ENCODE results near the gene MLC1. TPM values are rescaled to one million over a fixed set of nuclear protein-coding genes. Genes with fewer than 3 reads are reported as not detected.

Gene MLC1
- total and polyA plus RNA-seq, 2 donors (not counting 1 experiment from before 2014, with no cell fraction given) = 0.34 TPM; not detected in 1

GRCh38 chr22:50084080-50084477, 1.1 kb downstream of the MLC1 start:
- CTCF ChIA-PET = interaction anchor here (1.1 to 1.2 kb wide), 2 partner anchors 54 to 153 kb away, joined by 3 to 4 read pairs; no protein-coding TSS in a partner anchor
- intact Hi-C loops (cut with micrococcal nuclease) = no loop called here
- Histone ChIP-seq H4K20me1 (ENCODE audit: control insufficient read depth, insufficient read depth, low read length, poor library complexity, severe bottlenecking) (no peaks in the 10 kb centered on the region), H3K9me3 (ENCODE audit: control extremely low read depth in 1 of 3, control insufficient read depth in 2 of 3, insufficient read depth in 1 of 3, low read length in 2 of 3) (peaks cover 0 to 26% (median 13%) of the 10 kb centered on the region in 3 donors), H3K4me1 (ENCODE audit: control insufficient read depth in 2 of 2, insufficient read depth in 2 of 2, low read length in 2 of 2) (no peaks in the 10 kb centered on the region), H3K27ac (ENCODE audit: low read length in 2 of 2) (no peak overlapping the region), H3K36me3 (replicated peaks in 1 of 2; ENCODE audit: control extremely low read depth in 1 of 2, control insufficient read depth in 1 of 2, extremely low read depth in 1 of 2, insufficient read depth in 2 of 2, low read length in 1 of 2) (no peaks in the 10 kb centered on the region), H3K4me3 (ENCODE audit: control extremely low read depth in 1 of 5, extremely low read depth in 1 of 5, insufficient read depth in 1 of 5, low read depth in 2 of 5, low read length in 4 of 5) (no peak overlapping the region), H3K4me2 (replicated peaks; ENCODE audit: low read depth, low read length, poor library complexity, severe bottlenecking) (peak overlapping the region; percentile 68), H2AFZ (ENCODE audit: insufficient read depth, low read depth, low read length, poor library complexity, severe bottlenecking) (no peak overlapping the region), H3K79me2 (ENCODE audit: control insufficient read depth, insufficient read depth, low read length) (no peaks in the 10 kb centered on the region), H3K27me3 (replicated peaks in 1 of 4; ENCODE audit: control extremely low read depth in 1 of 4, control insufficient read depth in 3 of 4, insufficient read depth in 4 of 4, low read length in 3 of 4) (peaks cover 0 to 46% (median 8%) of the 10 kb centered on the region in 4 experiments), H3K9ac (ENCODE audit: low read length) (no peak overlapping the region)
- Mint-ChIP-seq H3K27me3 (peaks cover 26% of the 10 kb centered on the region), H3K27ac (no peak overlapping the region), H3K9me3 (ENCODE audit: insufficient read depth) (peaks cover 3% of the 10 kb centered on the region), H3K4me3 (no peak overlapping the region), H3K4me1 (peaks cover 3% of the 10 kb centered on the region)
- POLR2A ChIA-PET = no interaction called here
- ATAC-seq (ENCODE audit: low read depth) = no peak
- TF ChIP-seq EZH2 (IDR thresholded peaks at IDR 0.05; ENCODE audit: borderline replicate concordance, insufficient read depth, low read depth, low read length, poor library complexity, severe bottlenecking) = no peak
- TF ChIP-seq CTCF (IDR thresholded peaks at IDR 0.05) = no peak
- no peak for DNase-seq
- 39% methylated on average over 7 of the region's 10 CpGs for WGBS (ENCODE audit: insufficient coverage)

DNA sequence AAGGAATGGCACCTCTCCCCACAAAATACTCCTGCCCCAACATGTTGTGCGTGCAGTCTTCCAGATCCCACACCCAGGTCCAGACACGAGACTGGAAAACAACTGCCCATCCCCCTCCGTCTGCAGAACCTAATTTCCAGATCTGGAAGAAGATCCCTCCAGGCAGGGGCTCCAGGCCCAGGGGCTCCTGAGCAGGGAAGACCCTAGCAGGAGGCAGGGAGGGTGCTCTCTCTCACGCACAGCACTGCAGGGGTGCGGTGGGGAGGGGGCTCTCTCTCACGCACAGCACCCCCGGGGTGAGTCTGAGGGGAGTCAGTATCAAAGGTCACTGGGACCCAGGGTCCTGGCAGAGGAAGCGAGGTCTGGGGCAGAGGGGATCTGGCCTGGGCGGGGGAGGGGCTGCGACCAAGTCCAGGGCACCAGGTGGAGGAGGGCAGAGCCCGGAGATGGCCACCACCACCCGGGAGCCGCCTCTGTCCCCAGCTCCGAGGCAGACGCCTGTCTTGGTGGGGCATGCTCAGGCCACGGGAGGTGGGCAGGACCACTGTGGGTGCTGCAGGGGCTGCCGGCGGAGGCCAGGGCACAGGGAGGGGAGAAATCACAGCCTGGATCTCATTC, 1.7 kb downstream of the MLC1 start:
- Histone ChIP-seq H2AFZ (ENCODE audit: insufficient read depth, low read depth, low read length, poor library complexity, severe bottlenecking) (no peak overlapping the region), H3K27me3 (replicated peaks in 1 of 4; ENCODE audit: control extremely low read depth in 1 of 4, control insufficient read depth in 3 of 4, insufficient read depth in 4 of 4, low read length in 3 of 4) (peaks cover 0 to 46% (median 8%) of the 10 kb centered on the region in 4 experiments), H3K4me1 (ENCODE audit: control insufficient read depth in 2 of 2, insufficient read depth in 2 of 2, low read length in 2 of 2) (no peaks in the 10 kb centered on the region), H3K79me2 (ENCODE audit: control insufficient read depth, insufficient read depth, low read length) (no peaks in the 10 kb centered on the region), H3K4me2 (replicated peaks; ENCODE audit: low read depth, low read length, poor library complexity, severe bottlenecking) (no peak overlapping the region), H4K20me1 (ENCODE audit: control insufficient read depth, insufficient read depth, low read length, poor library complexity, severe bottlenecking) (no peaks in the 10 kb centered on the region), H3K36me3 (replicated peaks in 1 of 2; ENCODE audit: control extremely low read depth in 1 of 2, control insufficient read depth in 1 of 2, extremely low read depth in 1 of 2, insufficient read depth in 2 of 2, low read length in 1 of 2) (no peaks in the 10 kb centered on the region), H3K27ac (ENCODE audit: low read length in 2 of 2) (no peak overlapping the region), H3K9me3 (ENCODE audit: control extremely low read depth in 1 of 3, control insufficient read depth in 2 of 3, insufficient read depth in 1 of 3, low read length in 2 of 3) (peaks cover 0 to 25% (median 13%) of the 10 kb centered on the region in 3 donors), H3K9ac (ENCODE audit: low read length) (no peak overlapping the region), H3K4me3 (ENCODE audit: control extremely low read depth in 1 of 5, extremely low read depth in 1 of 5, insufficient read depth in 1 of 5, low read depth in 2 of 5, low read length in 4 of 5) (no peak overlapping the region)
- intact Hi-C loops (cut with micrococcal nuclease) = no loop called here
- DNase-seq = no peak
- CTCF ChIA-PET = interaction anchor here (1.2 kb wide), 1 partner anchor 152 kb away, joined by 4 read pairs; no protein-coding TSS in a partner anchor
- H3K27ac Mint-ChIP-seq = no peak overlapping the region
- 89% methylated on average over 18 of the region's 18 CpGs for WGBS (ENCODE audit: insufficient coverage)
- TF ChIP-seq CTCF (IDR thresholded peaks at IDR 0.05) = no peak
- peaks cover 3% of the 10 kb centered on the region for H3K4me1 Mint-ChIP-seq
- no peak for ATAC-seq (ENCODE audit: low read depth)
- POLR2A ChIA-PET = no interaction called here
- no peak overlapping the region for H3K4me3 Mint-ChIP-seq
- H3K9me3 Mint-ChIP-seq (ENCODE audit: insufficient read depth) = peaks cover 3% of the 10 kb centered on the region
- H3K27me3 Mint-ChIP-seq = peaks cover 25% of the 10 kb centered on the region
